HG03159 (cell line): ENCODE results near the gene PIN1.

ENCODE experiments used
- ATAC-seq: cut with Tn5 transposase; IDR thresholded peaks from one replicate; pipeline ENCODE4 v1.9.1; 2021; ENCODE audit warnings: mild to moderate bottlenecking, moderate library complexity; ENCODE audit not compliant: unreplicated experiment

Gene PIN1

GRCh38 chr19:9854282-9854846 is 19.2 kb downstream of the PIN1 start:
- ATAC-seq: no peak

GRCh38 chr19:9856609-9857008 is 21.5 kb downstream of the PIN1 start:
- no peak for ATAC-seq

- no peak for ATAC-seq
Observed at GRCh38 chr19:9857076-9857721, 22.1 kb downstream of the PIN1 start.

GRCh38 chr19:9857920-9858746 is 23.0 kb downstream of the PIN1 start:
- no peak for ATAC-seq

- ATAC-seq: no peak
Observed at GRCh38 chr19:9858766-9859165, 23.6 kb downstream of the PIN1 start.

- ATAC-seq: no peak
Observed at GRCh38 chr19:9860407-9860806, 25.3 kb downstream of the PIN1 start.

- ATAC-seq: no peak
Observed at GRCh38 chr19:9861503-9861902, 26.4 kb downstream of the PIN1 start.

- no peak for ATAC-seq
Observed at GRCh38 chr19:9862938-9863337, 27.8 kb downstream of the PIN1 start.

GRCh38 chr19:9863759-9864158 is 28.6 kb downstream of the PIN1 start:
- ATAC-seq: no peak

GRCh38 chr19:9865732-9866501 is 30.8 kb downstream of the PIN1 start:
- ATAC-seq: no peak

GRCh38 chr19:9868983-9869617 is 34.0 kb downstream of the PIN1 start:
- ATAC-seq: no peak

GRCh38 chr19:9871626-9872338 is 36.7 kb downstream of the PIN1 start:
- no peak for ATAC-seq

GRCh38 chr19:9872618-9873242 is 37.6 kb downstream of the PIN1 start:
- no peak for ATAC-seq

GRCh38 chr19:9875031-9875627 is 40.0 kb downstream of the PIN1 start:
- no peak for ATAC-seq

GRCh38 chr19:9875796-9876195 is 40.7 kb downstream of the PIN1 start:
- no peak for ATAC-seq

GRCh38 chr19:9877780-9878510 is 42.8 kb downstream of the PIN1 start:
- ATAC-seq: no peak

- ATAC-seq: no peak
Observed at GRCh38 chr19:9878511-9879196, 43.5 kb downstream of the PIN1 start.

GRCh38 chr19:9881720-9882119 is 46.6 kb downstream of the PIN1 start:
- ATAC-seq: no peak
